Prostate gland (tissue), 2 donors: ENCODE measurements around the gene NEB.

Source experiments
- CTCF ChIP-seq, 4 experiments: fragments of 200-600 bp in 2 of 4; fragments of 450-650 bp in 2 of 4; sonication (generic) in 2 of 4; IDR thresholded peaks; 1 replicate in 3 of 4; 2 replicates in 1 of 4; pipeline ENCODE4 v1.5.1; 2016 to 2019; ENCODE audit warnings: antibody characterized with exemption in 4 of 4, mild to moderate bottlenecking in 2 of 4, moderate library complexity in 2 of 4
- POLR2A ChIP-seq: fragments of 450-650 bp; IDR thresholded peaks from one replicate; pipeline ENCODE4 v1.6.1; 2016; ENCODE audit warnings: antibody characterized with exemption, mild to moderate bottlenecking

- TF ChIP-seq CTCF (IDR thresholded peaks at IDR 0.05) = no peak
- TF ChIP-seq POLR2A = no peak
Measured at GRCh38 chr2:151534001-151534400, 200.3 kb downstream of the NEB start.
